ENCODE data around the gene CUL4A.
"Not testable (repeated sequence)": the region's sequence is repeated elsewhere in the genome, so short reads cannot be mapped to it uniquely, and the experiment has no call there.

The CUL4A gene
- total RNA-seq = 141 to 199 (median 186) reads per million in 3 experiments

DNA sequence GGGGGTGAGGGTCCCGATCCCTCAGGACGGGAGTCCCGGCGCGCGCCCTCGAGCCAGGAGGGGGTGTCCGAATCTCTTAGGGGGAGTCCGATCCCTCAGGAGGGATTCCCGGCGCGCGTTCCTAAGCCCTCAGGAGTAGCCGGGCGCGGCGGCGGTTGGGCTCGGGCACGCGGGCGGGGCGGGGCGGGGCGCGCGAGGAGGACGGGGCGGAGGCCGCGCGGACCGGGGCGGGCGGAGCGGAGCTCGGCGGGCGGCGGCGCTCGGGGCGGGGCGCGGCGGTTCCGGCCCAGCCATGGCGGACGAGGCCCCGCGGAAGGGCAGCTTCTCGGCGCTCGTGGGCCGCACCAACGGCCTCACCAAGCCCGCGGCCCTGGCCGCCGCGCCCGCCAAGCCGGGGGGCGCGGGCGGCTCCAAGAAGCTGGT, at the start of gene CUL4A:
Gene CUL4A, plus strand, starts transcription at position 278 of the 423 bp plus-strand sequence. Its CDS starts 15 bp downstream, at position 293.
- peak; percentile 61 for DNase-seq

DNA sequence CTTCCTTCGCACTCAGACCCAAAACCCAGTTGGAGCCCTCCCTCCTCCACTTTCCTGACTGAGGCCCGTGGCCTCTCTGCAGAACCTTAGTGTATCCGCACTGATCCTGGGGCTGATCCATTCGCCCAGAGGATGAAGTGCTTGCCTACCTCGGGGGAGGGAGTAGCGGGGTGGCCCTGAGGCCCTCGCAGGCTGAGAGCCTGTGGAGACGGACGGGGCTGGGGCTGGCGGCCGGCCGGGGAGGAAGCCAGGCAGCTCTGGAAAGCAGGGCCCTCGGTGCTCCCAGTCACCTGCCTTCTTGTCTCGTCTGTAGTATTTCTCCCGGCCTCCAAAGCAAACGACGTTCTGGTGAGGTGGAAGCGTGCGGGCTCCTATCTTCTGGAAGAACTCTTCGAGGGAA, 49.7 kb upstream of the CUL4A start:
- no peak for DNase-seq

DNA sequence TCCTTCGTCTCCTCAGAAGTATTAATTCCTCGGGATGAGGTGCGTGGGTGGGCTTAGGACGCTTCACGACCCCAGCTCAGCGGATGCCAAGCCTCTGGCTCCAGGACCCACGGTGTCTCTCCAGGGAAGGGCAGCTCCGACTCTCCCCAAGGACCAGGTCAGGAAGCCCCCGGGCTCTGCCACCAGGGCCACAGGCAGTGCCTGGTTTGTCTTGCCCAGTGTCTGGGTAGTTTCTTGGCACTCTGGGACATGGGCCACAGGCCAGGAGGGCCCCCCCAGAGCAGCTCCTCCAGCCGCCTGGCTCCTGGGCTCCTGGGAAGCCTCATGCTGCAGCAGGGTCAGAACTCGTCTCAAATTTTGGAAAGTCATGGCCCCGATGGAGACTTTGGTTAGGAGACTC, 48.4 kb upstream of the CUL4A start:
- DNase-seq = no peak

DNA sequence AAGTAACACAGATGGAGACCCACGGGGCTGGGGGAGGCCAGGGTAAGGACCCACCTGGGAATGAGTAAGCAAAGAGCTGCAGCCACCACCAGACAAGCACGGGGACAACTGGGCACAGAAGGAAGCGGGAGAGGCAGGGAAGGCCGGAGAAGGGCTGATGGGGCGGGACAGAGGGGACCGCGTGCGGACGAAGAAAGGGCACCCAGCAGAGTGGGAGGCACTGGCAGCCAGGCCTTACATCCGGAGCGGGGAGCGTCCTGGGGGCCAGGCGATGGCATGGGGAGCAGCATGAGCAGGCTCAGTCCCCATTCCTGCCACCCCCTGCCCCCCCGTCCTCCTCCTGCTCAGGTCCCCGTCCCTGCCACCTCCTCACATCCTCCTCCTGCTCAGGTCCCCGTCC, 48.0 kb upstream of the CUL4A start:
- no peak for DNase-seq

DNA sequence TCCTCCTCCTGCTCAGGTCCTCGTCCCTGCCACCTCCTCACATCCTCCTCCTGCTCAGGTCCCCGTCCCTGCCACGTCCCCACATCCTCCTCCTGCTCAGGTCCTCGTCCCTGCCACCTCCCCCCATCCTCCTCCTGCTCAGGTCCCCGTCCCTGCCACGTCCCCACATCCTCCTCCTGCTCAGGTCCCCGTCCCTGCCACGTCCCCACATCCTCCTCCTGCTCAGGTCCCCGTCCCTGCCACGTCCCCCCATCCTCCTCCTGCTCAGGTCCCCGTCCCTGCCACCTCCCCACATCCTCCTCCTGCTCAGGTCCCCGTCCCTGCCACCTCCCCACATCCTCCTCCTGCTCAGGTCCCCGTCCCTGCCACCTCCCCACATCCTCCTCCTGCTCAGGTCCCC, 47.4 kb upstream of the CUL4A start:
- not testable (repeated sequence) for DNase-seq

DNA sequence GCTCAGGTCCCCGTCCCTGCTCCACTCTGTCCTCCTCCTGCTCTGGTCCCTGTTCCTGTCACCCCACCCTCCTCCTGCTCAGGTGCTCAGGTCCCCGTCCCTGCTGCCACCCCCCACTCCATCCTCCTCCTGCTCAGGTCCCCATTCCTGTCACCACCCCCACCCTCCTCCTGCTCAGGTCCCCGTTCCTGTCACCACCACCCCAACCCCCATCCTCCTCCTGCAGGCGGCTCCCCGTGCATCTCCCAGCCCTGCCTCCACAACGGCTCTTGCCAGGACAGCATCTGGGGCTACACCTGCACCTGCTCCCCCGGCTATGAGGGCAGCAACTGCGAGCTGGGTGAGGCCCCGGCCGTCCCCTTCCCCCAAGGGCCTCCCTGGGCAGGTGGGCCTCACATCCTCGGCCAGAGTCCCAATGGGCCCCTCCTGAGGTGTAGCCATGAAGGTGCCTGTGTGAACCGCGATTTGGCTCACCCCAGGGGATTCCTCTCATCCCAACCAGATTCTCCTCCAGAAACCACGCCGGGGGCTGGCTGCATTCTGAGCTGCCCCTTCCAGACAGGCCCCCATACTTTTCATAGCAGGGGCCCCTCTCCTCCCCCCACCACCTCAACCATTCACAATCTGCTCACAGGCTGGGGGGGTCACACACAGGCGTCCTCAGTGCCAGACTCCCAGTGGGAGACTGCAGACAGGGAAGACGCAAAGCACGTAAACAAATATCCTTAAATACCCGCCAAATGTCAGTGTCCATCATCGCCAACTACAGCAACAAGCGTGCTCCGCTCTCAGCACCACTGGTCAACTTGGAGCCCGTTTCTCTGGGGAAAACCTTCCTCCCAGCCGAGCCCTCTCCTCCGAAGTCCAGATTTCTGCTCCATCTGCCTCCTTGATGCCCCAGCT, 46.4 kb upstream of the CUL4A start:
- DNase-seq = peak; percentile 40

DNA sequence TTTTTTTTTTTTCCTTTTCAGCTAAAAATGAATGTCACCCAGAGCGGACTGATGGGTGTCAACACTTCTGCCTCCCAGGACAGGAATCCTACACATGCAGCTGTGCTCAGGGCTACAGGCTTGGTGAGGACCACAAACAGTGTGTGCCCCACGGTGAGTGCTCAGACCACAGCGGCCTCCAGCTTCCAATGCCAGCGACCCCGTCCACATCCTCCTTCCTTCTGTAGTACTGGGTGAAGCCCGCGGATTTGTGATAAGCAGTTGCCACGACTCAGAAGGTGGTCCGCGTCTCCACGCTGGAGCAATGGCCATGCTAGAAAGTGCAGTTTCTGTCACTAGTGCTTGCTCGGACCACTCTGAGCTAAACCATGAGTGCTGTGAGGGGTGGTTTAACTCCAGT, 44.9 kb upstream of the CUL4A start:
- DNase-seq = no peak

DNA sequence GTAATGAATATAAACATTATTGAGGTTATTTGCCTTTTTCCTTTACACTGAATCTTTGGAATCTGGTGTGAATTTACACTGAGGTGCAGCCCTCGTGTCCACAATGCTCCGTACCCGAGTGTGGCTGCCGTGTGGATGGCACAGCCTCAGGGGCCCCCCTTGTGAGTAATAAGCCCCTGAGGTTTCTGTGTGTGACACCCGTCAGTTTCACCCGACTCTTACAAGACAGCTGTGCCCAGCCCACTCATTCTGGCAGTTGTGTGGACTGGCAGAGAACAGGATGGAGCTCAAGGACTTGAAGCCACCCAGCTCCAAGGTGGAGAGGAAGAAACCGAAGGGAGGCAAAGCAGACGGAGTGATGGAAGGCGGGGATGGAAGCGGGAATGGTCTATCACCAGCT, 43.1 kb upstream of the CUL4A start:
- no peak for DNase-seq

DNA sequence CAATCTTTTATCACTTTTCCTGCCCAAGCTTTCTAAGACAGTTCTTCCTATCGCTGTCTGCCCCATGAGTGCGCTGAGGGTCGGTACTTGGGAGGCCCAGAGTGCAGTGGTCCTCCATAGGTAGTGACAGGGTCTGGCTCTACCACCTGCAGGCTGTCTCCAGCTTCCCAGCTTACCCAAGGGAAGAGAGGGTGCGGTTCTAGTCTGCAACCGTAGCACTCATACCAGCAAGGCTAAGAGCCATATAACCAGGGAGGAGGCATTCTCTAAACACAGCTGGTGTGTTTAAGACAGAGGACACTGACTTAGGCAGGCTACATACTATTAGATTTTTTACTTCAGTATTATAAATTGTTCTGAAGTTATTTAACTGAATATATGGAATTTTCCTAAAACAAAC, 42.7 kb upstream of the CUL4A start:
- no peak for DNase-seq

DNA sequence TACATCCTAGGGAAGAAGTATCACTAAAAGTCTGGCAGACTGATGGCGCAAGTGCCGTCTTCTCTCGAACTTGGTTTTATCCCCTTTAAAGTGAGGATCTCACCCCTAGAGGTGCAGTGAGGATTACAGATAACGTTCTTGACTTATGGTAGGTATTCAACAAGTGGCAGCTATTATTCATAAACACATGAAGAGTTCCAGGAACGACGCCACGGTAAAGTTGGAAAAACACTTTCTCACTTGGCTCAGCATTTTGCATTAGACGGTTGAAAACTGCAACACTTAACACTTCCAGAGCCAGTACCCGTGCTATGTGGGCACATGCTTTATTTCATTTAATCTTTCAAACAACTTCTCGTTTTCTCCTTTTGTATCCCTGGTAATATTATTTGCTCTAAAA, 42.3 kb upstream of the CUL4A start:
- DNase-seq = no peak

DNA sequence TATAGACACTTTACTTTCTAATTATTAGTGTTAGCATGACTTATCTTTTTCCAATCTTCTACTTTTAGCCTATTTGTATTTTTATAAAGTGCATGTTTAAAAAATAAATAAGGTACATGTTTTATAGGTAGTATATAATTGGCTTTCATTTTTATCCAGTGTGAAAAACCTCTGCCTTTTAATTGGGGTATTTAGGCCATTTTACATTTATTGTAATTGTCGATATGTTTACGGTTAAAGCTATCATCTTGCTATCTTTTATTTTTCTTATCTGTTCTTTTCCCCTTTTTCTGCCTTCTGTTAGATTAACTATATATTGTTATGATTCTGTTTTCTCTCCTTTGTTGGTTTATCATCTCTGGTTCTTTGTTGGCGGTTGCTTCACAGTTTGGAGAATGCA, 41.8 kb upstream of the CUL4A start:
- no peak for DNase-seq

DNA sequence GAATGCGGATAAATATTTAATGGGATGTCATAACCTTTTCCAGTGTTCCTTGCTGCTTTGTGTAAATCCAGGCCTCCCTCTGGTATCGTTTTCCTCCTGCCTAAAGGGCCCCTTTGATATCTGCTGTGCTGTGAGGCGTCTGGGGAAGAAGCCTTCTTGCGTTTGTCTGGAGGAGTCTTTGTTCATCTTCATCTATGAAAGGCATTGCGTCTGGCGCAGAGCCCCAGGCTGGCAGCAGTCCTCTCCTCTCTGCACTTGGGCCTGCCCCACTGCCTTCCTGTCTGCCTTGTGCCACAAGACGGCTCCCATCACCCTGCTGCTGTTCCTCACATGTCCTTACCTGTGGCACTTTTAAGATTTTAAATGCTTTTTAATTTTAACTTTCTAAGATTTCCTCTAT, 41.2 kb upstream of the CUL4A start:
- no peak for DNase-seq

DNA sequence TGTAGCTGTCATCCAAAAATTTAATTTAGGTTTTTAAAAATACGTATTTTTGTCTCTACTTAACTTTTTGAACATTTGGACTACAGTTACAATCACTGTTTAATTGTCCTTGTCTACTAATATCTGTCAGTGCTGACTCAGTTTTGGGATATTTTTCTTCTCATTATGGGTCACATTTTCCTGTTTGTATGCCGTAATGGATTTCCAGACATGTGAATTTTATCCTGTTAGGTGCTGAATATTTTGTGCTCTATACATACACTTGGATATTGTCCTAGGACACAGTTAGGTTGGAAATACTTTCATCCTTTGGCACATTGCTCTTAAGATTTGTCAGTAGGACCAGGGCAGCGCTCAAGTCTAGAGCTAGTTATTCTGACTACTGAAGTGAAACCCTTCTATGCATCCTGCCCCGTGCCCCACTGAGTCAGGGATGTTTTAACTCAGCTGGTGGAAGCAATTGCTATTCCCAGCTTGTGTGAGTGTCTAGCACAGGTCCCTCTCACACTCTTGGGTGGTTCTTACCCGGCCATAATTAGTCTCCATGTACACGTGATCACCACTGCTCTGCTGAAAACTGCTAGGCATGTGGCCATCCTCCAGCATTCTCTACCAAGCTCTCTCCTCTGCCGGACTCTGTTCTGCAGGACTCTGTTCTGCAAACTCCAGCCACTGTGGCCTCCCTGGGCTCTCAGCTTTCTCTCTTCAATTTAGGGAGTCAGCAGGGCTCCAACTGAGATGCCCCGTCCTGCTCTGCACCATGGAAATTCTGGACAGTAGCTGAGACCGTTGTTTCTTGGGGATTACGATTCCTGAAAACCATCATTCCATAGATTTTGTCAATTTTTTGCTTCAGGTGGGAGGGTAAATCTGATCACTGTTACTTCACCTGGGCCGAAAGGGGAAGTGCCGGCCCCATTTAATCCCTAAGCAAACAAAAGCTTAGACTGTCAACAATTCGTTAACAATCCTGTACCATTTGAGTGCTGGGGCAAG, 39.8 kb upstream of the CUL4A start:
- no peak for DNase-seq

DNA sequence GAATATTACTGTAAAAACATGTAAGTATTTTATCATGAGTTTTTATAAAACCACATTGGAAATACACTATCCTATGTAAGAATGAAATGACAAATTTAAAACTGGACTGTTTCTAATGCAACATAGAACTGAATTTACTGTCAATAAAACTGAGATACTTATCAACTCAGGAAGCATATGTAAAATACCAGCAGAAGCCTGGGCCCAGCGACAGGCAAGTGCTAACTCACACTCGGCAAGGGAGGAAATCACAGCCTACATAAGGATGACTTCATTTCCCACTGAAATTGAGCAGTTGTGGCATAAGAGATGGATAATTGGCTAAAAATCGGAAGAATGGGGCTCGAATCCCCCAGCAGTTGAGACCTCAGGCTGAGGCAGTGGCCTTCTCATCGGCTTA, 38.9 kb upstream of the CUL4A start:
- DNase-seq = no peak

DNA sequence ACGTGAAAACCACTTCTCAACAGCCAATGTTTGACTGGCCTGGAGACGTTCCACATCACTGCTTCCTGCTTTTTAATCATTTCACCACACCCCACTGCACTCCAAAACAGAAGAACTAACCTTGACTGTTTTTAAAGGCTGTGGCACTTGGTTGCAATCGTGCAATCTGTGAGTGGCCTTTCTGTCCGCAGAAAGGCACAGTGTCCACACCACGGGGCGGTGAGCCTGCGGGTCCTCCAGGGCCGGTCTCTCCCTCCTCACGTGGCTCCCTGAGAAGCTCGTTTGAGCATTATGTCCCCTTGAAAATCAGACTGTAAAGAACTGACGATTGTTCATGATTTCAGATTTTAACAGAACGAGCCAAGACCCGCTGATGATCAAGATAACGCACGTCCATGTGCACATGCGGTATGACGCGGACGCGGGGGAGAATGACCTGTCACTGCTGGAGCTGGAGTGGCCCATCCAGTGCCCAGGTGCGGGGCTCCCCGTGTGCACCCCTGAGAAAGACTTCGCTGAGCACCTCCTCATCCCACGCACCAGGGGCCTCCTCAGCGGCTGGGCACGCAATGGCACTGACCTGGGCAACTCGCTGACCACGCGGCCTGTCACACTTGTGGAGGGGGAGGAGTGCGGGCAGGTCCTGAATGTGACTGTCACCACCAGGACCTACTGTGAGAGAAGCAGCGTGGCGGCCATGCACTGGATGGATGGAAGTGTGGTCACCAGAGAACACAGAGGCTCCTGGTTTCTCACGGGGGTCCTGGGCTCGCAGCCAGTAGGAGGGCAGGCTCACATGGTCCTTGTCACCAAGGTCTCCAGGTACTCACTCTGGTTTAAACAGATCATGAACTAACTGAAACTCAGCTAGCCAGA, 37.9 kb upstream of the CUL4A start:
- no peak for DNase-seq

DNA sequence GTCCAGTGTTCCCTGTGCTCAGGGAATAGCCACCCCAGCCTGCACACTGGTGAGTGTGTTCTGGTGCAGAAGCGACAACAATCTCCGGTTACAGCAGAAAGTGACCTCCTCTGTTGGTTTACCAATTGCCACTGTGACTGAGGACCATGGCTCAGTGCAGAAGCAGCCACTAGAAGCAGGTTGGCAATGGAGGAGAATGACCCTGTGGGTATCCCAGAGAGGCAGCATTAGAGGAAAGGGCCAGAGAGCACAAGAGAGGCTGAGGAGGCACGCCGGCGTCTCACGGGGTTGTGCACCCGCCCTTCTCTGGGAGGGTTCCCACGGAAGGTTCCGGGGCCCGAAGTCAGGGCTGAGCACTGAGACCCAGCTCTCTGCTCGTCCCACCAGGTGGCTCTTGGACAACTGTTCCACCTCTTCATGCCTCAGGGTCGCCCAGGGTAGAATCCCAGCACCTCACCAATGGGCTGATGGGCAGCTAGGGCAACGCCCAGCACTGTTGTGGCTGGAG, 36.9 kb upstream of the CUL4A start:
- DNase-seq = no peak

DNA sequence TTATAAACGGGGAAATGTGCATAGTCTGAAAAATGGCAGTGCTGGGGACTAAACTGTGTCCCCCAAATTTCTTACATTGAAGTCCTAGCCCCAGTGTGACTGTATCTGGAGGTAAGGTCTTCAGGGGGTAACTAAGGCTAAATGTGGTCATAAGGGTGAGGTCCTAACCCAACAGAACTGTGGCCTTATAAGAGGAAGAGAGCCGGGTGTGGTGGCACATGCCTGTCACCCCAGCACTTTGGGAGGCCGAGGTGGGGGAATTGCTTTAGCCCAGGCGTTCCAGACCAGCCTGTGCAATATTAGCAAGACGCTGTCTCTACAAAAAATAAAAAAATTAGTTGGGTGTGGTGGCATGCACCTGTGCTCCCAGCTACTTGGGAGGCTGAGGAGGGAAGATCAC, 33.1 kb upstream of the CUL4A start:
- peak; percentile 73 for DNase-seq

DNA sequence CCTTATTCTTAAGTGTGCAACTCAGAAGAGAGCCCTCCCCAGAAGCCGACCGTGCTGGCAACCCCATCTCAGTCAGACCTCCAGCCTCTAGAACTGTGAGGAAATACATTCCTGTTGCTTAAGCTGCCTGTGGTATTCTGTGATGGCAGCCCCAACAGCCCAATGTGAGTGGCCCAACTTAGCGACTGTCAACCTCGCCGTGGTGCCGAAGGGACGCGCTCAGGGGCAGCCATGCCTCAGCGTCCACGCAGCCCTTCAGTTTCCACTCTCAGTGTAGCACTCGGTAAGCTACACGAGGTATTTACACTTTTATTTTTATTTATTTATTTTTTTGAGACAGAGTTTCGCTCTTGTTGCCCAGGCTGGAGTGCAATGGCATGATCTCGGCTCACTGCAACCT, 32.6 kb upstream of the CUL4A start:
- no peak for DNase-seq

DNA sequence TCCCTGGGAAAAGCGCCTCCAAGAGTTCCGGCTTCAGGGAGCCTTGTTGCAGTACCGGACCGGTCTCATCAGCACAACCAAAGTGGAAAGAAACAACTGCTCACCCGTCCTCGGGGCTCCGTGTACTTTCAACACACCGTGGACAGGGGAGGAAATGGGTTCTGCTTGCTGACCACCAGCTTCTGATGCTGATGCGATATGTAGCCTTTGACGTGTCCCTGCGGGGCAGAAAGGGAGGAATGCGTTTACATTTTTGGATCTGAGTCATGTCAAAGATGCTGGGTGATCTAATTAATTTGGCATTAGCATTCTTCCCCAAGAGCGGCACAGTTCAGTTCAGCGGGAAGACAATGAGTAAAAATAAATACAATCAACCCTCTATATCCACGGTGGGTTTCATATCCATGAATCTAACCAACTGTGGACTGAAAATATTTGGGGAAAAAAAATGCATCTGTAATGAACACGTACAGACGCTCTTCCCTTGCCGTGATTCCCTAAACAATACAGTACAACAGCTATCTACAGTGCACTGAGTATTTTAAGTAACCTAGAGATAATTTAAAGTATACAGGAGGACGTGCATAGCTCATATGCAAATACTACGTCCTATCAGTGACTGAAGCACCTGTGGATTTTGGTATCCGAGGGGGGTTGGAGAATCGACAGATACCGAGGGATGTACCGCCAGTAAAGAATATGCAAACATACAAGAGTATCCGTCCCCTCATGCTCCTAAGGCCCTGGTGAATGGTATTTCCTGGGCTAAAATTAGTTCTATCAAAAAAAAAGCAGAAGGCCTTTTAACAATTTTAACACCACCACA, 31.1 kb upstream of the CUL4A start:
- no peak for DNase-seq

DNA sequence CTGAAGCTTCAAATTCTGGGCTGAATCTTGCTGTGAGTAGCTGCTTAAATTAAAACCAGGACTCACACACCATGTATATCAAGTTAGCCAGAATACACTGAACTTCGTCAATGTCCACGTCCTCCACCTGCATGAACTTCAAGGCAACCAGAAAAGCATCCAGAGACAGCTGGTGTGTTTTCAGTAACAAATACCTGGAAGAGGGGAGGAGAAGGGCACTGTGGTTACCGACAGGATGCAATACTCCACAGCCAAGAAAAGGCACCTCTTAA, 30.6 kb upstream of the CUL4A start:
- DNase-seq = no peak

DNA sequence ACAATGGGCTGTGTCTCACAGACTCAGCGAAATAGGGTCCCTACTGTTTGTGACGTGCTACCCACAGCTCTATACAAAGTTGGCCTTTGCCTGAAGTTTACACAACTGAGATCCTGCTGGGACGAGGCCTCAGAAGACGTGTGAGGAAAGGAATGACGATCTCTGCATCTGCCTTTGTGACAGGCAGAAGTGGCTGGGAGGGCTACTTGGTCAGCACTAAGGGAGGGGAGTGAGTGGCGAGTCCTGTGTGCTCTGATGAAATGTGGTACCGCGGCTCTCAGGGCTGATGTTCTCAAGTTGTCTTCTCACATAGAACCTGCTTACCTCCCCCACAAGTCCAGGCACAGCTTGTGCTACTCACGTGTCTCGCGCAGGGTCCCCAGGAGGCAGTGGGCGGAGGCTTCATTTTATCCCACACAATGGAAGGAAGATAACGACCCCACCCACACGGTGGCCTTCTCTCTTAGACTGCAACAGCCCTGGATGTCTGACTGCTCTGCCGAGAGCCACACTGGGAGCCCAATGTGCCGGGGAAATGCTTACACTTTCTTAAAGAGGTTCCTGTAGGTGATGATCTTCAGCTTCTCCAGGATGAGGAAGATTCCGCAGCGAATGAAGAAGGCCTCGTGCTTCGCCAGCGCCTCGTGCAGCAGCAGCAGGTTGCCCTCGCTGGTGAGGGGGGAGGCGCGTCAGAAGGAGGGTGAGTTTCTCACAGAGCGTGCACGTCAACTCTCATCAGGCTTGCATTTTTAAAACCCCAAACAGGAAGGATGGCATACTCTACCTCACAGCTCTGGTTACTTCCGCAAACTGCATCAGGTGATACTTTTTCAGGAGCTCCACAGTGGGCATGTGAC, 29.8 kb upstream of the CUL4A start:
- peak; percentile 40 for DNase-seq
